Right ventricle myocardium inferior (tissue), 1 donor: Measurements from ENCODE around the gene CASP3. TPM values are rescaled to one million over a fixed set of nuclear protein-coding genes. Genes with fewer than 3 reads are reported as not detected.
"Not testable (repeated sequence)": the region's sequence is repeated elsewhere in the genome, so short reads cannot be mapped to it uniquely, and the experiment has no call there.

ENCODE experiments used
- ATAC-seq: fragments of 200-7000 bp; cut with Tn5 transposase; one replicate; pipeline ENCODE4 v1.9.1; 2020; ENCODE audit warnings: mild to moderate bottlenecking, moderate library complexity
- DNase-seq: peaks from one replicate; pipeline ENCODE4 v3.0.0; 2021; ENCODE audit errors: missing footprints
- intact Hi-C: fragments of 100-400 bp; cut with DNase I; formaldehyde crosslinking; loops from one replicate; pipeline ENCODE4 v1.11.0; 2022
- total RNA-seq: library from RNA; stranded (reverse); fragmentation: NEBNext Ultra II Directional; extraction: Animal tissue kit (Norgen Biotek cat#: 25700); gene quantifications from one replicate; pipeline ENCODE4 v1.2.1, GENCODE V29; 2021
- donor health status: DM: no; HTN: yes; CAD: no; lungs with severe emphysema.

The CASP3 gene
- total RNA-seq, 1 donor from 2014 or later = 10.4 TPM

GRCh38 chr4:184613405-184613804, 35.8 kb downstream of the CASP3 start:
- intact Hi-C loops = no loop called here
- no peak for DNase-seq
- no peak for ATAC-seq

- intact Hi-C loops = no loop called here
- DNase-seq (no peak), ATAC-seq (no peak)
These were observed 37.2 kb downstream of the CASP3 start for GRCh38 chr4:184612074-184612473.

GRCh38 chr4:184607429-184607828, 41.8 kb downstream of the CASP3 start:
- DNase-seq, ATAC-seq, intact Hi-C loops: not testable (repeated sequence)

GRCh38 chr4:184602857-184603256, 46.4 kb downstream of the CASP3 start:
- DNase-seq, intact Hi-C loops: not testable (repeated sequence)

GRCh38 chr4:184600982-184601381, 48.3 kb downstream of the CASP3 start:
- intact Hi-C loops, DNase-seq, ATAC-seq: not testable (repeated sequence)

More at GRCh38 chr4:184602857-184603256, 46.4 kb downstream of the CASP3 start:
- not testable (repeated sequence) for ATAC-seq

GRCh38 chr4:184599492-184600135, 49.6 kb downstream of the CASP3 start:
- no peak for DNase-seq
- intact Hi-C loops = no loop called here
- ATAC-seq = no peak

GRCh38 chr4:184598753-184599491, 50.3 kb downstream of the CASP3 start:
- intact Hi-C loops = no loop called here
- ATAC-seq (peak; percentile 42), DNase-seq (no peak)

- DNase-seq (no peak), ATAC-seq (no peak)
- intact Hi-C loops = no loop called here
These were observed 52.5 kb downstream of the CASP3 start for GRCh38 chr4:184596617-184597185.

GRCh38 chr4:184596044-184596616, 53.1 kb downstream of the CASP3 start:
- DNase-seq = no peak
- ATAC-seq = no peak
- intact Hi-C loops = no loop called here

GRCh38 chr4:184595430-184595829, 53.8 kb downstream of the CASP3 start:
- ATAC-seq (no peak), DNase-seq (no peak)
- intact Hi-C loops = no loop called here

GRCh38 chr4:184593461-184593860, 55.8 kb downstream of the CASP3 start:
- intact Hi-C loops = no loop called here
- ATAC-seq (no peak), DNase-seq (no peak)

GRCh38 chr4:184591747-184592270, 57.4 kb downstream of the CASP3 start:
- ATAC-seq = not testable (repeated sequence)

GRCh38 chr4:184591070-184591677, 58.1 kb downstream of the CASP3 start:
- no peak for ATAC-seq
- no peak for DNase-seq
- intact Hi-C loops = no loop called here

More at GRCh38 chr4:184591747-184592270, 57.4 kb downstream of the CASP3 start:
- DNase-seq, intact Hi-C loops: not testable (repeated sequence)

- no peak for ATAC-seq
- intact Hi-C loops = no loop called here
These were observed 59.1 kb downstream of the CASP3 start for GRCh38 chr4:184590196-184590595.

GRCh38 chr4:184588893-184589292, 60.4 kb downstream of the CASP3 start:
- DNase-seq = no peak
- intact Hi-C loops = no loop called here
- no peak for ATAC-seq

More at GRCh38 chr4:184590196-184590595, 59.1 kb downstream of the CASP3 start:
- DNase-seq = no peak

- ATAC-seq (no peak), DNase-seq (no peak)
- intact Hi-C loops = no loop called here
These were observed 61.5 kb downstream of the CASP3 start for GRCh38 chr4:184587701-184588100.

- intact Hi-C loops = no loop called here
These were observed 62.0 kb downstream of the CASP3 start for GRCh38 chr4:184587221-184587620.

GRCh38 chr4:184583738-184584502, 65.3 kb downstream of the CASP3 start:
- no peak for ATAC-seq
- intact Hi-C loops = no loop called here

More at GRCh38 chr4:184587221-184587620, 62.0 kb downstream of the CASP3 start:
- DNase-seq (no peak), ATAC-seq (no peak)

More at GRCh38 chr4:184583738-184584502, 65.3 kb downstream of the CASP3 start:
- DNase-seq = no peak
